A673 (cell line): ENCODE data around the gene PHB1. TPM values are rescaled to one million over a fixed set of nuclear protein-coding genes. Genes with fewer than 3 reads are reported as not detected.

ENCODE experiments used
- BruUV-seq: library from RNA; stranded (reverse); fragments of 400-500 nt; replicated peaks from 2 replicates; lab custom pipeline; 2021; lab: Mats Ljungman, UMichigan
- CTCF ChIA-PET: fragments of 300-600 bp; sonication (Branson Sonifier 250); formaldehyde crosslinking; loops from one replicate; lab custom pipeline; 2022; ENCODE audit warnings: antibody characterized with exemption; lab: Charles Lee
- POLR2A ChIA-PET: fragments of 300-600 bp; sonication (Branson Sonifier 250); formaldehyde crosslinking; loops from one replicate; lab custom pipeline; 2022; ENCODE audit warnings: antibody characterized with exemption; ENCODE audit not compliant: low non-redundant PET; lab: Charles Lee
- DNase-seq: peaks from one replicate; pipeline ENCODE4 v3.0.0-alpha.2; 2015; ENCODE audit warnings: low spot score
- H3K27ac ChIP-seq: fragments of 200-600 bp; sonication (generic); 2 replicates; pipeline ENCODE4 v1.5.1; 2016; ENCODE audit warnings: mixed run types, low read depth, mild to moderate bottlenecking, mixed read lengths, antibody characterized with exemption, low read length; ENCODE audit not compliant: poor library complexity, severe bottlenecking
- H3K27me3 ChIP-seq: fragments of 200-600 bp; sonication (generic); replicated peaks from 2 replicates; pipeline ENCODE4 v1.6.1; 2017; ENCODE audit warnings: mixed run types, low read depth, mild to moderate bottlenecking, mixed read lengths, antibody characterized with exemption, low read length; ENCODE audit not compliant: insufficient read depth, poor library complexity
- H3K36me3 ChIP-seq: fragments of 200-600 bp; sonication (generic); 2 replicates; pipeline ENCODE4 v1.6.1; 2016; ENCODE audit warnings: mixed run types, mild to moderate bottlenecking, mixed read lengths, antibody characterized with exemption, low read length; ENCODE audit not compliant: insufficient read depth, poor library complexity, severe bottlenecking
- H3K4me1 ChIP-seq: fragments of 200-600 bp; sonication (generic); 2 replicates; pipeline ENCODE4 v1.6.1; 2017; ENCODE audit warnings: mixed run types, mild to moderate bottlenecking, mixed read lengths, antibody characterized with exemption, low read length; ENCODE audit not compliant: insufficient read depth, poor library complexity, severe bottlenecking
- H3K4me3 ChIP-seq: fragments of 200-600 bp; sonication (generic); 2 replicates; pipeline ENCODE4 v1.5.1; 2016; ENCODE audit warnings: low read depth, mixed run types, mild to moderate bottlenecking, mixed read lengths, low read length; ENCODE audit not compliant: poor library complexity, severe bottlenecking
- H3K9me3 ChIP-seq: fragments of 200-600 bp; sonication (generic); 2 replicates; pipeline ENCODE4 v1.6.1; 2016; ENCODE audit warnings: mixed run types, low read depth, mild to moderate bottlenecking, mixed read lengths, antibody characterized with exemption, low read length; ENCODE audit not compliant: poor library complexity, severe bottlenecking
- EZH2 ChIP-seq: fragments of 200-600 bp; sonication (generic); IDR thresholded peaks from 2 replicates; pipeline ENCODE4 v1.6.1; 2017; ENCODE audit warnings: borderline replicate concordance, low read depth, mild to moderate bottlenecking, mixed read lengths, antibody characterized with exemption, low read length; ENCODE audit not compliant: poor library complexity, severe bottlenecking
- intact Hi-C: fragments of 100-400 bp; cut with micrococcal nuclease; formaldehyde crosslinking; loops from one replicate; pipeline ENCODE4 v1.10.0; 2022; ENCODE audit not compliant: unreplicated experiment
- total RNA-seq: library from RNA; stranded (reverse); gene quantifications from 2 replicates; pipeline ENCODE4 v1.2.3, GENCODE V29; 2021
- TF ChIP-seq, protein P1 (sequence below): fragments of 300-800, 200-600 bp; sonication (generic); conservative IDR thresholded peaks from 2 replicates; pipeline ENCODE4 v1.5.1; 2017; ENCODE audit warnings: low read depth, mild to moderate bottlenecking, antibody characterized with exemption, low read length, moderate library complexity, mixed read lengths

Gene PHB1
- total RNA-seq, 1 experiment from 2014 or later, result 451 TPM

DNA sequence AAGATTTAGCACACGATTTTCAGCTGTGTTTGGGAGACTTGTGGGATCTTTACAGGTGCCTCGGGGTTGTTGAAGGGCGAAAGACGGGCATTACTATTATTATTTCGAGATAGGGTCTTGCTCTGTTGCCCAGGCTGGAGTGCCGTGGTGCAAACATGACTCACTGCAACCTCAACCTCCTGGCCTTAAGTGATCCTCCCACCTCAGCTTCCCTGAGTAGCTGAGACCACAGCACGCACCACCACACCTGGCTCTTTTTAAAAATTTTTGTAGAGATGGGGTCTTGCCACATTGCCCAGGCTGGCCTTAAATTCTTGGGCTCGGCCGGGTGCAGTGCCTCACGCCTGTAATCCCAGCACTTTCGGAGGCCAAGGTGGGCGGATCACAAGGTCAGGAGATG is 29.7 kb upstream of the PHB1 start:
- H3K27me3 ChIP-seq, result no peaks in the 10 kb centered on the region
- no peak overlapping the region for H3K4me3 ChIP-seq
- intact Hi-C loops, result no loop called here
- H3K36me3 ChIP-seq, result no peaks in the 10 kb centered on the region
- H3K9me3 ChIP-seq, result no peaks in the 10 kb centered on the region
- no peaks in the 10 kb centered on the region for H3K4me1 ChIP-seq
- no TSS peak for BruUV-seq
- POLR2A ChIA-PET, result no interaction called here
- TF ChIP-seq, protein P1, sequence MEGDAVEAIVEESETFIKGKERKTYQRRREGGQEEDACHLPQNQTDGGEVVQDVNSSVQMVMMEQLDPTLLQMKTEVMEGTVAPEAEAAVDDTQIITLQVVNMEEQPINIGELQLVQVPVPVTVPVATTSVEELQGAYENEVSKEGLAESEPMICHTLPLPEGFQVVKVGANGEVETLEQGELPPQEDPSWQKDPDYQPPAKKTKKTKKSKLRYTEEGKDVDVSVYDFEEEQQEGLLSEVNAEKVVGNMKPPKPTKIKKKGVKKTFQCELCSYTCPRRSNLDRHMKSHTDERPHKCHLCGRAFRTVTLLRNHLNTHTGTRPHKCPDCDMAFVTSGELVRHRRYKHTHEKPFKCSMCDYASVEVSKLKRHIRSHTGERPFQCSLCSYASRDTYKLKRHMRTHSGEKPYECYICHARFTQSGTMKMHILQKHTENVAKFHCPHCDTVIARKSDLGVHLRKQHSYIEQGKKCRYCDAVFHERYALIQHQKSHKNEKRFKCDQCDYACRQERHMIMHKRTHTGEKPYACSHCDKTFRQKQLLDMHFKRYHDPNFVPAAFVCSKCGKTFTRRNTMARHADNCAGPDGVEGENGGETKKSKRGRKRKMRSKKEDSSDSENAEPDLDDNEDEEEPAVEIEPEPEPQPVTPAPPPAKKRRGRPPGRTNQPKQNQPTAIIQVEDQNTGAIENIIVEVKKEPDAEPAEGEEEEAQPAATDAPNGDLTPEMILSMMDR, result no peak
- TF ChIP-seq EZH2, result no peak
- DNase-seq, result no peak
- CTCF ChIA-PET, result no interaction called here
- no peak overlapping the region for H3K27ac ChIP-seq

DNA sequence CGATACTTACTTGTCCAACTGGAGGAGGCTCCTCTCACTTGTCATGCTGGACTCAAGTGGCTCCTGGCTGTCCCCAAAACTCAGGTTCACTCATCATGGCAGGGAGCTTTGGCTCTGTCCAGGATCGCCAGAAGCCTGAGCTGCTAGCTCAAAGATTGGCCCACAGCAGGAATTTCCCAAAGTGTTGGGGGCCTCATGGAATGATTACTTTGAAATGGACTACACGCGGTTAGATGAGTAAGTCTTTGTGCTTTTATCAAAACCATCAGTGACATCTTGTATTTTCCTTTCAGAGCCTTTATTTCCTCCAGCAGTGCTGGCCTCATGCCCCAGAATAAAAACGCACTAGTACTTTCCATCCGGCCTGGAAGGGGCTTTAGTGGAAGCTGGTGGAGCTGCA is 29.2 kb upstream of the PHB1 start:
- TF ChIP-seq, protein P1, result no peak
- no peak for TF ChIP-seq EZH2
- no peaks in the 10 kb centered on the region for H3K36me3 ChIP-seq
- no peaks in the 10 kb centered on the region for H3K27me3 ChIP-seq
- H3K4me3 ChIP-seq, result no peak overlapping the region
- no peaks in the 10 kb centered on the region for H3K4me1 ChIP-seq
- H3K9me3 ChIP-seq, result no peaks in the 10 kb centered on the region
- ChIA-PET POLR2A (no interaction called here), CTCF (interaction anchor here (0.6 kb wide), 1 partner anchor 124 kb away, joined by 4 read pairs; no protein-coding TSS in a partner anchor)
- H3K27ac ChIP-seq, result no peak overlapping the region
- no TSS peak for BruUV-seq
- DNase-seq, result no peak
- intact Hi-C loops, result no loop called here

DNA sequence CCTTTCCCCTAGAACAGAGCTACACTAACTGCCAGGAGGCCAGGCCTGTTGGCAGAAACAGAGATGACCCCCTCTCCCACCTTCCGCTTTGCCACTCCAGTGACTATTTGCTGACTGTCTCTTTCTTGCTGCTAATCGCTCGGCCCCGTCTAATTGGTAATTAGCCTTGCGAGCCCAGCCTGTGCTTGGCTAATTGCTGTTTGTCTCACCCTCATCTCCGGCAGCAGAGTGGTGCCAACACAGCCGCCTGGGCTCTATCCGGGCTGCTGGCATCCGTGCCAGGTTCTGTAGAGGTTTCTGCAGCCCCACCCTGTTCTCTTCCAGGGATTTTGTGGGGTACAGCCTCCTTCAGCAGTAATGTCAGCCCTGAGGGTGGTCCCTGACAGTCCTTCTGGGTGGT is 27.4 kb upstream of the PHB1 start:
- no peaks in the 10 kb centered on the region for H3K27me3 ChIP-seq
- intact Hi-C loops, result no loop called here
- no TSS peak for BruUV-seq
- TF ChIP-seq, protein P1, result no peak
- no peak for TF ChIP-seq EZH2
- no peak overlapping the region for H3K4me3 ChIP-seq
- POLR2A ChIA-PET, result interaction anchor here (0.6 kb wide), 1 partner anchor 36 kb away, joined by 3 read pairs; no protein-coding TSS in a partner anchor
- no peak overlapping the region for H3K27ac ChIP-seq
- CTCF ChIA-PET, result no interaction called here
- no peaks in the 10 kb centered on the region for H3K4me1 ChIP-seq
- no peak for DNase-seq
- H3K36me3 ChIP-seq, result no peaks in the 10 kb centered on the region
- H3K9me3 ChIP-seq, result no peaks in the 10 kb centered on the region
